GM21360 (cell line): Measurements from ENCODE around the gene SYN1.

Source experiments
- ATAC-seq: cut with Tn5 transposase; IDR thresholded peaks from one replicate; pipeline ENCODE4 v1.9.1; 2021; ENCODE audit warnings: mild to moderate bottlenecking, moderate library complexity; ENCODE audit not compliant: unreplicated experiment

Gene SYN1

GRCh38 chrX:47634871-47635575, 15.4 kb upstream of the SYN1 start:
- ATAC-seq, result no peak

DNA sequence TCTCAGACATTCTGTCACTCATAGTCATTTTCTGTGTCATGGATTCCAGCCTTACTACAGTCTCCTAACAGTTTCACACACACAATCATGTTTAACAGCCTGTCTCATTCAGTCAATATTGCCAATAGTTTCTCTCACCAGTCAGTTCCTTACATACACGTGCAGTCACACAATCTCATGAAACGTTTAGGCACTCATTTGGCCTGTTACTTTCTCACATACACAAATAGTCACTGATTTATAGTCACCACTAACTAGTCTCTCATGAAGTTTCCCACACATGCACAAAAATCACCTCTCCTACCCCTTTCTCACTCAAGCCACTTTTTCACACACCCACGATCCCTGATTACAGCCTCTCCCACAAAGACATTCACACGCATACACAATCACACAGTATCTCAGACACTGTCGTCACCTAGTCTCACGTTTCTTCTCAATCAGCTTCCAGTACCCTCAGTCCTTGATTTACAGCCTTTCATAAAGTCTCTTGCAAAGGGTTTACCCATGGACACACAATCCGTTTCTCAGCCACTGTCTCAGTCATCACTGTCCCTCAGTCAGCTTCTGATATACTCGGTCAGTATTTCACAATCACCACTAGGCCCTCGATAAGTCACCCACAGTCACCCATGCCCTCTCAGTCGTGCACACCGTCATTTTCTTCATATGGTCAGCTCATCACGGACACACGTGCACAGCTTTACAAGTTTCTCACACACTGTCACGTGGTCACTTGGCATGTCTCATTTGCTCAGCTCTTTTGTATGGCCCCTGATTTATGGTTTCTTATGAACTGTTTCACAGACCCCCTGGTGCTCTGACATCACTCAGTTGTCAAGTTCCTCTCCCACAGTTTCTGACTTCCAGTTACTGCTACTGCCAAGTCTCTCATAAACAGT, 14.3 kb upstream of the SYN1 start:
- no peak for ATAC-seq

DNA sequence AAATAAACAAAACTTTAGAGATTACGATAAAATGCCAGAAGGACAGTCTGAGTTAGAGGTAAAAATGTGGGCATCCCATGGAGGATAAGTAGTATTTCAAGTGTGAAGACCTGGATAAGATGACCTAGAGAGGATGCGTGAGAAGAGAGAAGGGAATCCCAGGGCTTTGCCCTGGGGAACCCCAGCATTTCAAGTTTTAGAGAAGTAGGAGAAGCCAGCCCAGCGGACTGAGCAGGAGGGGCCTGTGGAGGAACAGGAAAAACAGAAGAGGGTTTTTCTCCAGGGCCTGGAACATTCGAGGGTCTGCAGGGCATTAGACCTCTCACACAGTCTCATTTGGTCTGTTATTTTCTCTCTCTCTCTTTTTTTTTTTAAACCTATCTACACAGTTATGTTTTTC, 13.0 kb upstream of the SYN1 start:
- no peak for ATAC-seq

DNA sequence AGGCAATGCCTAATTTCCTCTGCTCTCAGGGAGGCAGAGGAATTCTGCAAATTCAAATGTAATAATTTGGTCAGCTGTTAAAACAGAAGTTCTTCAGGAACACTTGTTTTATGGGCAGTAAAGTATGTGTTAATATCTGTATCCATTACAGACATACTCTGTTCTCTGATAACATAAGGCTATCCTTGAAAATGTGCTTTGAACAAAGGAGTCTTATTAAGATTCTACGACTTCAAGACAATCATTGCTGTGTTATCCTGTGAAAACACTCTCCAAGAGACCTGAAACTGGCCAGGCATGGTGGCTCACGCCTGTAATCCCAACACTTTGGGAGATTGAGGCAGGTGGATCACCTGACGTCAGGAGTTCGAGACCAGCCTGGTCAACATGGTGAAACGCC, 12.0 kb upstream of the SYN1 start:
- no peak for ATAC-seq

DNA sequence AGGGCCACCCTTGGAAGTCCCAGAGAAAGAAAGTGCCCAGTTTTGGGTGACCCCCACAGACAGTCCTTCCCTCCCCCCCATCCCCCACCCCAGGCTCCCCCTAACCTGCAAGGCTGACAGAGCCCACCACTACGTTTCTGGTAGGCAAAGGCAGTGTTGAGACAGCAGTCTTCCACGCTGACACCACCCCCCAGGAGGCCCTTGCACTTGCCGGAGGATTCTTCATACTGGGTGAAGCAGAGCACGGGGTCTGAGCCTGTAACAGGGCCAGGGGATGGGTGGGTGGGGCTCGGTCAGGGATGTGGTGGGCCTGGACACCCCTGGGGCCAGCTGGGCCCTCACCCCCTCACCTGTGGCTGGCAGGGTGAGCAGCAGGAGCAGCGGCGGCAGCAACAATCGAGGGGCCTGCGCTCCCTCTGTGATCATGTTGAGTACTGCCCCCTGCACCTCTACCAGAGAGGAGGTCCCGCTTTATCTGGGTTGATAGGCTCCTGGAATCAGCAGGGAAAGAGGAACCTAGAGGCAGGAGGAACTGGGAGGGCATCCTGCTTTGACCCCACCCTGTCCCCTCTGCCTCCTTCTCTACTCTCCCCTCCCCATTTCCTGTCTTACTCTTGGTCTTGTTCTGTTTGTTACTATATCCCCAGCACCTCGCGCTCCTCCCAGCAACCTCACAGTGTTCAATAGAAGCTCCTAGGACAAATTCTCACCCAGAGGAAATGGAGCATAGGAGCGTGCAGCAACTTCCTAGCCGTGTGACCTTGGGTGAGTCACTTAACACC, 10.0 kb upstream of the SYN1 start, which contains the start of gene CFP:
TSS of gene CFP (minus strand) at position 512 of the 782 bp plus-strand sequence. CDS start at position 426, 86 bp downstream.
- ATAC-seq, result no peak

DNA sequence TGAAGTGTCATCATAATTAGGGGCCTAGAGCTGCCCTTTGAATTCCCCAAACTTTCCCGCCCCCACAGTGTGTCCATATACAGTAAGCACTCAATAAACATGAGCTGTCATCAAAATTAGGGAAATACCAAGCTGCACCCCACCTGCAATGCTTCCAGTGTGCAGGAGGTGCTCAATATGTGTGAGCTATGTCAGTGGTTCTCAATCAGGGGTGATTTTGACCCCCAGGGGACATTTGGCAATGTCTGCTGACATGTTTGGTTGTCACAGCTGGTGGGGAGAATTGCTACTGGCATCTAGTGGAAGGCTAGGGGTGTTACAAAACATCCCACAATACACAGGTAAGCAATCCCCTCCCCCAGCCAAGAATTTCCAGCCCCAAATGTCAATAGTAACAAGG, 9.3 kb upstream of the SYN1 start:
- ATAC-seq, result no peak

DNA sequence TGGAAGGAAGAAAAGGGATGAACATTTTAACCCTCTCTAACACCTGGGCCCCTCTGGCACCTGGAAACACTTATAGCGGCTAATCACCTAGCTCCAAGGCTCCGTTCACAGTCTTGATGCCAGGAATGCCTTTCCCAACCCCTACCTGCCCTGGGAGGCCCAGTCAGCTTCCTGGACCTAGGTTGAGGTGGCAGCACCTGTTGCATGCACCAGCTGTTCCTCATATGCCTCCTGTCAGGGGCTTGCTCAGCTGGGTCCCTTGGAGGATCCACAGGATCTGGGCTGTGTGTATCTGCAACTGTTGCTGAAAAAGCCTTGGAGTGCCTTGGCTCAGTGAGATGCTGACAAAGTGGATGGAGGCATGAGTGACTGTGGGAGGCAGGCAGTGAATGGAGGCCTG, 5.7 kb upstream of the SYN1 start:
- no peak for ATAC-seq

DNA sequence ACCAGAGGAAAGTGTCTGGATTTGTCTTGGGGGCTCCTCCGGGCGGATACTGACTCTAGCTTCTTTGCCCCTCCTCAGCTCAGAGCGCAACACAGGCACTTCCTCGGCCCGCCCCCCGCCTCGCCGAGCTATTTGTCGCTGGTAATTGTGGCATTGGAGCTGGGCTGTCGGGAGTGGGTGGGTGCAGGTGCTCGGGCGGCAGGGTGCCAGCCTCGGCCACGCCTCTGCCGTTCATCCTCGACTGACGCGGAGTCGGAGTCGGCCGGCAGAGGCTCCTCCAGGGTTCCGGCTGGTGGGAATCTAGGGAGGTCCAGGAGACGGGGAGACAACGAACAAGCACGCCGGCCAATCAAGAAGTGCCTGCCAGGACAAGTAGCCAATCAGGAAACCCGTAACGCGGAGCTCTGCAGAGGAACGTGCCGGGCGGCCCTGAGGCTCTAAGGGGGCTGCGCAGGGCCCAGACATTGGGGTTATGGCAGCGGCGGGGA, 3.9 kb upstream of the SYN1 start:
- no peak for ATAC-seq

DNA sequence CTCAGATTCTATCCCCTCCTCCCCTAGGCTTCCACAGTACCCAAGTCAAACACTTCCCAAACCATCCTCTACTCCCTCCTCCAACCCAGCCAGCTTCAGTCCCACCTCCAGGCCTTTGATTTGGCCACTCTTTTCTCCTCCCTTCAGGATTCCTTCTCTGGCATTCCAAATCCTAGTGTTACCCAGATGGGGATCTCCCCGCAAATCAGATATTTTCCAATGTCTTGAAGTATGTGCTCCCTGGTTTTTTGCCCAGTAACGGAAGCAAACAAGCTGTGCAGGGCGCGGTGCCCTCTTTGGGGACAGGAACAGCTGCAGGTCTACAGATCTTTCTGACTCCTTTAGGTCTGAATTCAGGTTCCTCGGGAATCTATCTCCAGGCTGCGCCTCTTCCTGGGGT, 2.2 kb upstream of the SYN1 start:
- no peak for ATAC-seq

DNA sequence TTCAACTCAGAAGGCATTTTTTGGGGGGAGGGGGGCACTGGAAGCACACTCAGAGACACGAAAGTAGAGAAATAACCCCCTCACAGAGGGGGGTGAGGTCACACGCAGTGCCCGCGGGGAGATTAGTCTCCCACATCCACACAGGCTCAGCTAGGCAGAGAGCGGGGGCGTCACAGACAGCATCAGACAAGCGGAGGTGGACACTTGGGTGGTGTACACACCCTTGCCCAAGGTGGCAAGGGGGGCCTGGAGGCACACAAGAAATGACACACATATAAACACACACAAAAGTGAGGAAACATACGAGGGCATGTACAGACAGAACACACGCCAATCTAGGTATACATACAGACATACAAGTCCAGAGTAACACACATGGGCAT, 637 bp upstream of the SYN1 start:
- no peak for ATAC-seq

DNA sequence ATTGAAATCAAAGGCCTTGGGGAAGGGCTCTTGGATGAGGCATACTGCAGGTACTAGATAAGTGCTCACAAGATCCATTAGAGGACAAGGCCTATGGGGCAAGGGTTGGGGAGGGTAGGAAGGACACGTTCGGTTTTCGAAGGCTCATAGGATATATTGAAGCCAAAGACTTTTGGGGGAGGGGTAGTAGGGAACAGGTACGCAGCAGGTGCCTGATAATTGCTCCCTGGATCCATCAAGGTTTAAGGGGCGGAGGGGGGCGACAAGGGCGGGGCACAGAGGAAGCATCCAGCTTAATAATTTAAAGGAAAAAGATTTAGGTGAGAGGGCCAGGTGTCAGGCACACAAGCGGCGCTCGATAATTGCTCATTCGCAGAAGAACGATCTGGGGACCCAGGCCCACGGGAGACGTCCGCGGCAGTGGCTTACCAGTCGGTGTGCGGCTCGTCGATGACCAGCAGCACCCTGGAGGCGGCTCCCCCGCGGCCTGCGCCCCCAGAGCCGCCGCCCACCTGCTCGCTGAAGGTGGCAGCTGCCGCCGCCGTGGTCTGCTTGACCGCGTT, 653 bp downstream of the SYN1 start:
- ATAC-seq, result no peak

- no peak for ATAC-seq
These were observed 5.0 kb downstream of the SYN1 start for GRCh38 chrX:47614618-47615017.

- ATAC-seq, result no peak
These were observed 6.6 kb downstream of the SYN1 start for GRCh38 chrX:47613082-47613481.

DNA sequence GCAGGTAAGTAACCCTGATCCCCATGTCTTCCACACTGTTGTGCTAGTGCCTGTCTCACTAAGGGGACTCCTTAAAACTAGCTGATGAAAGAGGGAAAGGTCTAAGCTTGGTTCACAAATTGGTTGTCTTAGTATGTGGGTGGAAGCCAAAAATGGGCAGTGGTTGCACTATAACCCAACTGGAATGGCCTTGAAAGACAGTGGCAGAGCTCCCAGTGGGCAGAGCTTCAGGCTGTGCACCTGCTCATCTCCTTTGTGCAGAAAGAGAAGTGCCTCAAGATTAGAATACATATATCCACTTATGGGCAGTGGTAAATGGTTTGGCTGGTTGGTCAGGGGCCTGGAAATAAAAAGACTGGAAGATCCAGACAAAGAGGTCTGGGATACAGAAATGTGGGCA, 7.2 kb downstream of the SYN1 start:
- ATAC-seq, result no peak

DNA sequence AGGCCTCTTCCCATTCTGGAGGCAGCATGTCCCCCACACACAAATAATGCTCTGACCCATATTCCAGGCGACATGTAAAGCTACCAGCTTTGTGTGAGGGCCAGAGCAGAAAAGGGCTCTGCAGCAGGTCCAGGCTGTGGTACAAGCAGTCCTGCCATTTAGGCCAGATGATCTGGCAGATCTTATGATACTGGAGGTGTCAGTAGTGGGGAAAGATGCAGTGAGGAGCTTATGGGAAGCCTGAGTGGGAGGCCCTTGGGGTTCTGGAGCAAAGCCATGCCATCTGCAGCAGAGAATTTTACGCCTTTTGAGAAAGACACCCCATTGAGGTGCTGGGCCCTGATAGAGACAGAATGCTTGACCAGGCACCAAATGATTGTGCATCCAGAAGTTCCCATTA, 7.7 kb downstream of the SYN1 start:
- ATAC-seq, result no peak

GRCh38 chrX:47611489-47611888, 8.2 kb downstream of the SYN1 start:
- ATAC-seq, result no peak

- ATAC-seq, result no peak
These were observed 9.1 kb downstream of the SYN1 start for GRCh38 chrX:47610511-47610910.

DNA sequence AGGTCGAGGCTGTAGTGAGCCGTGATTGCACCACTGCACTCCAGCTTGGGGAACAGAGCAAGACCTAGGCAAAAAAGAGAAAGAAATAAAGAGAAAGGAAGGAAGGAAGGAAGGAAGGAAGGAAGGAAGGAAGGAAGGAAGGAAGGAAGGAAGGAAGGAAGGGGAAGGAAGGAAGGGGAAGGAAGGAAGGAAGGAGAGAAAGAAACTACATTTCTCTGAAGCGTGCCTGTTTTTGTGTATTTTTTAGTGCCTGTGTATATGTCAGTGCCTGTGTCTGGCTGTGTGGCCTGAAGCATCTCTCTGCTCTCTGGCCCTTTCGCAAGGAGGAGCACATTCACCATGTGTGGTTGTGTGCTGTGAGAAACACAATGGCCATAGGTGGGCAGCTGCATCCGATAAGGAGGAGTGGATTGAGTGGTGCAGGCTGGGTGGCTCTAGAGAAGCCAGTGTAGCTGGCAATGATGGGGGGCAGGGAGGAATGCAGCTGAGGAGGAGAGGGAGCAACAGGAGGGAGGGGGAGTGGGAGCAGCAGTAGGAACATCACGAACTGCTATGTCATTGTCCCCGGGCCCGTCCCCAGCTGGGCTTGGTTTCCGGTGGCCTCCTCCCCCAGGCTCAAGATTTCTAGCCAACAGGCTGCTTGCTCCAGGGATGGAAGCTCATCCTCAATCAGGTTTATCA, 11.4 kb downstream of the SYN1 start:
- ATAC-seq, result no peak

- ATAC-seq, result no peak
These were observed 12.6 kb downstream of the SYN1 start for GRCh38 chrX:47607091-47607490.

DNA sequence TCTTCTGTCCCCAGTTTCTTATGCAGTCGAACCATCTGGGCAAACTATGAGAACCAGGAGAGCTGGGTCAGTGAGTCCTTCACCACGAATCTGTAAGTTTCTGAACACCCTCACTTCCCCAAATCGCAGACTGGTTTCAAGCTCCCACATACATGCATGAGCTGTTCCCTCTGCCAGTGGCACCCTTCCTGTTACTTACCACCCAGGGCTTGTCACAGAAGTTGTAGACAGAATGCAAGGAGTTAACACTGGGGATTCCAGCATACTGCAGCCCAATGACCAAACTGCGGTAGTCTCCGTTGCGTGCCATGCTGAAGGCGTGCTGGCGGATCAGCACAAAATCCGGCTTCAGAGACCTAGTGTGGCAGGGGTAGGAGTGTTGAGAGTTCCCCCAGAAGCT, 14.6 kb downstream of the SYN1 start:
- ATAC-seq, result no peak
